ENCODE measurements around the gene RNF224.
"Not testable (repeated sequence)": the region's sequence is repeated elsewhere in the genome, so short reads cannot be mapped to it uniquely, and the experiment has no call there.

RNF224 gene

GRCh38 chr9:137236936-137237421 lies 9.7 kb downstream of the RNF224 start:
- H3K27me3 ChIP-seq (ENCODE audit: insufficient read depth, low read depth, severe bottlenecking) = no peaks in the 10 kb centered on the region
- no peak overlapping the region for H3K4me3 ChIP-seq (ENCODE audit: low read depth, low read length)
- no peak for DNase-seq
- TF ChIP-seq CTCF (IDR thresholded peaks at IDR 0.05; ENCODE audit: low read depth, low read length) = no peak
- H3K36me3 ChIP-seq = peaks cover 4% of the 10 kb centered on the region
- peak overlapping the region; percentile 56 for H3K27ac ChIP-seq
- no peaks in the 10 kb centered on the region for H3K9me3 ChIP-seq (ENCODE audit: severe bottlenecking)

- Histone ChIP-seq H3K27me3 (ENCODE audit: insufficient read depth, low read depth, severe bottlenecking) (no peaks in the 10 kb centered on the region), H3K9me3 (ENCODE audit: severe bottlenecking) (no peaks in the 10 kb centered on the region), H3K27ac (no peak overlapping the region), H3K36me3 (peaks cover 15% of the 10 kb centered on the region), H3K4me3 (ENCODE audit: low read depth, low read length) (no peak overlapping the region)
- no peak for TF ChIP-seq CTCF (IDR thresholded peaks at IDR 0.05; ENCODE audit: low read depth, low read length)
- no peak for DNase-seq
Observed at GRCh38 chr9:137237759-137238726, 10.7 kb downstream of the RNF224 start.

- Histone ChIP-seq H3K27ac (peak overlapping the region; percentile 95), H3K4me3 (ENCODE audit: low read depth, low read length) (peak overlapping the region; percentile 63)
- H3K9me3 ChIP-seq (ENCODE audit: severe bottlenecking) = not testable (repeated sequence)
Observed at GRCh38 chr9:137239541-137240200, 12.4 kb downstream of the RNF224 start.

GRCh38 chr9:137240318-137240840 lies 13.1 kb downstream of the RNF224 start:
- 0 out of 2 replicates have a peak, but pooled peaks have one; percentile 13 for TF ChIP-seq CTCF (IDR thresholded peaks at IDR 0.05; ENCODE audit: low read depth, low read length)
- Histone ChIP-seq H3K4me3 (ENCODE audit: low read depth, low read length) (peak overlapping the region; percentile 63), H3K9me3 (ENCODE audit: severe bottlenecking) (no peaks in the 10 kb centered on the region), H3K27me3 (ENCODE audit: insufficient read depth, low read depth, severe bottlenecking) (no peaks in the 10 kb centered on the region), H3K36me3 (peaks cover 23% of the 10 kb centered on the region), H3K27ac (peak overlapping the region; percentile 95)
- no peak for DNase-seq

More at GRCh38 chr9:137239541-137240200, 12.4 kb downstream of the RNF224 start:
- not testable (repeated sequence) for DNase-seq; H3K27me3 ChIP-seq (ENCODE audit: insufficient read depth, low read depth, severe bottlenecking)
- H3K36me3 ChIP-seq = peaks cover 23% of the 10 kb centered on the region

DNA sequence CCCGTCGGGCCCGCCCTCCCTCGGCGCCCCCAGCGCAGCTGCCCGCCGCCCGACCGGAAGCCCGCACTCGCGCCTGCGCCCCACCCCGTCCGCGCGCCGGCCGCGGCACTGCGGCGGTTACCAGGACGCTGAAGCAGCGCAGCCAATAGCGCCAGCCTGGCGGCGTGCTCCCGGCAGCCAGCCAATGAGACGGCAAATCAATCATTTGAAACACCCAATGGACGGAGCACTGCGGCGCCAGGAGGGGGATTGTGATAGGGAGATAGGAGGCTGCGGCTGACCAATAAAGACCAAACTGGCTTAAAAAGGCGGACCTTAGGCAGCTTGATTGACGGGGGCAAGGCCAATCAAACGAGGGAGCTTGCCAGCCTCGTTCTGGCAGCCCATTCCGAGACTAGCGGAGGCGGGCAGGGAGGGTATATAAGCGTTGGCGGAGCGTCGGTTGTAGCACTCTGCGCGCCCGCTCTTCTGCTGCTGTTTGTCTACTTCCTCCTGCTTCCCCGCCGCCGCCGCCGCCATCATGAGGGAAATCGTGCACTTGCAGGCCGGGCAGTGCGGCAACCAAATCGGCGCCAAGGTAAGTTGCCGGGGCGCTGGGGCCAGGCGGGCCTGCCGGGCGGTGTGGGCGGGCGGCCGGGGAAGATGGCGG lies 13.7 kb downstream of the RNF224 start, which contains the start of gene TUBB4B:
Gene TUBB4B, plus strand, starts transcription at position 447 of the 649 bp plus-strand sequence. Its CDS starts 74 bp downstream, at position 521.
- Histone ChIP-seq H3K4me3 (ENCODE audit: low read depth, low read length) (peak within 1 kb of the TSS; percentile 79), H3K27me3 (ENCODE audit: insufficient read depth, low read depth, severe bottlenecking) (no peaks in the 10 kb centered on the region), H3K36me3 (peaks cover 23% of the 10 kb centered on the region), H3K9me3 (ENCODE audit: severe bottlenecking) (no peaks in the 10 kb centered on the region), H3K27ac (peak within 1 kb of the TSS; percentile 95)
- peak; percentile 95 for DNase-seq
- no peak for TF ChIP-seq CTCF (IDR thresholded peaks at IDR 0.05; ENCODE audit: low read depth, low read length)

Data from WERI-Rb-1 (cell line).